WTC11 (cell line): Measurements from ENCODE around the gene SMARCD2. TPM values are rescaled to one million over a fixed set of nuclear protein-coding genes. Genes with fewer than 3 reads are reported as not detected.

Experiments used
- ATAC-seq: fragments of 200-7000 bp; cut with Tn5 transposase; 2 replicates; pipeline ENCODE4 v1.10.0; 2021; ENCODE audit warnings: mild to moderate bottlenecking, moderate library complexity
- CTCF ChIA-PET: fragments of 300-600 bp; sonication (Branson Sonifier 250); formaldehyde crosslinking; loops from one replicate; lab custom pipeline; 2021; ENCODE audit warnings: antibody characterized with exemption; lab: Charles Lee
- POLR2A ChIA-PET: fragments of 350-600 bp; sonication (Branson Sonifier 250); formaldehyde crosslinking; loops from one replicate; lab custom pipeline; 2021; ENCODE audit warnings: antibody characterized with exemption; lab: Charles Lee
- DNase-seq: peaks from one replicate; pipeline ENCODE4 v3.0.0; 2021; ENCODE audit warnings: low spot score
- H3K27ac Mint-ChIP-seq: 2 replicates; pipeline ENCODE4 v1.8.0; 2021; ENCODE audit warnings: mixed read lengths
- H3K27me3 Mint-ChIP-seq: 2 replicates; pipeline ENCODE4 v1.8.0; 2021; ENCODE audit warnings: low read depth, mild to moderate bottlenecking, moderate library complexity, mixed read lengths
- H3K36me3 Mint-ChIP-seq: 2 replicates; pipeline ENCODE4 v1.8.0; 2021; ENCODE audit warnings: mixed read lengths
- H3K4me1 Mint-ChIP-seq: 2 replicates; pipeline ENCODE4 v1.8.0; 2022; ENCODE audit warnings: mixed read lengths
- H3K4me3 Mint-ChIP-seq: 2 replicates; pipeline ENCODE4 v1.8.0; 2021; ENCODE audit warnings: mild to moderate bottlenecking, moderate library complexity, mixed read lengths
- H3K9me3 Mint-ChIP-seq: 2 replicates; pipeline ENCODE4 v1.8.0; 2021; ENCODE audit warnings: mixed read lengths
- GRHL2 ChIP-seq: fragments of 250-450 bp; sonication (Bioruptor Pico); IDR thresholded peaks from 2 replicates; pipeline ENCODE4 v1.8.0; 2022; ENCODE audit warnings: mild to moderate bottlenecking, moderate library complexity; ENCODE audit not compliant: insufficient replicate concordance, severe bottlenecking
- NR2C2 ChIP-seq: sonication (generic); formaldehyde crosslinking; IDR thresholded peaks from 2 replicates; pipeline ENCODE4 v1.8.0; 2022; ENCODE audit warnings: mild to moderate bottlenecking, missing genetic modification reagents
- TEAD4 ChIP-seq: sonication (generic); formaldehyde crosslinking; IDR thresholded peaks from 2 replicates; pipeline ENCODE4 v1.8.0; 2022; ENCODE audit warnings: mild to moderate bottlenecking, missing genetic modification reagents
- ZBTB21 ChIP-seq: sonication (generic); formaldehyde crosslinking; IDR thresholded peaks from 2 replicates; pipeline ENCODE4 v1.8.1; 2023; ENCODE audit warnings: mild to moderate bottlenecking, missing genetic modification reagents, borderline replicate concordance
- total RNA-seq: library from RNA; stranded (reverse); gene quantifications from 3 replicates; pipeline ENCODE4 v1.2.3, GENCODE V29; 2021
- TF ChIP-seq, protein P1 (sequence below): sonication (generic); formaldehyde crosslinking; IDR thresholded peaks from 2 replicates; pipeline ENCODE4 v1.8.0; 2022; ENCODE audit warnings: missing genetic modification reagents
- TF ChIP-seq, protein P2 (sequence below): sonication (generic); formaldehyde crosslinking; IDR thresholded peaks from 2 replicates; pipeline ENCODE4 v1.8.1; 2023; ENCODE audit warnings: mild to moderate bottlenecking, missing genetic modification reagents, moderate library complexity
- TF ChIP-seq, protein P3 (sequence below): fragments of 250-450 bp; sonication (Bioruptor Pico); IDR thresholded peaks from 2 replicates; pipeline ENCODE4 v1.9.0; 2021; ENCODE audit warnings: mild to moderate bottlenecking, borderline replicate concordance
- TF ChIP-seq, protein P4 (sequence below): sonication (generic); formaldehyde crosslinking; IDR thresholded peaks from 2 replicates; pipeline ENCODE4 v1.8.0; 2022; ENCODE audit warnings: mild to moderate bottlenecking, missing genetic modification reagents
- TF ChIP-seq, protein P5 (sequence below): sonication (generic); formaldehyde crosslinking; IDR thresholded peaks from 2 replicates; pipeline ENCODE4 v1.8.0; 2023; ENCODE audit warnings: missing genetic modification reagents
- TF ChIP-seq, protein P6 (sequence below): fragments of 250-450 bp; sonication (Bioruptor Pico); conservative IDR thresholded peaks from 2 replicates; pipeline ENCODE4 v1.9.0; 2021; ENCODE audit warnings: mild to moderate bottlenecking
- TF ChIP-seq, protein P7 (sequence below): sonication (generic); formaldehyde crosslinking; conservative IDR thresholded peaks from 2 replicates; pipeline ENCODE4 v1.8.1; 2022; ENCODE audit warnings: mild to moderate bottlenecking, missing genetic modification reagents
- TF ChIP-seq, protein P8 (sequence below): sonication (generic); formaldehyde crosslinking; IDR thresholded peaks from 2 replicates; pipeline ENCODE4 v1.8.0; 2023; ENCODE audit warnings: mild to moderate bottlenecking, missing genetic modification reagents

Gene SMARCD2
- total RNA-seq, 1 experiment from 2014 or later: 106 TPM

DNA sequence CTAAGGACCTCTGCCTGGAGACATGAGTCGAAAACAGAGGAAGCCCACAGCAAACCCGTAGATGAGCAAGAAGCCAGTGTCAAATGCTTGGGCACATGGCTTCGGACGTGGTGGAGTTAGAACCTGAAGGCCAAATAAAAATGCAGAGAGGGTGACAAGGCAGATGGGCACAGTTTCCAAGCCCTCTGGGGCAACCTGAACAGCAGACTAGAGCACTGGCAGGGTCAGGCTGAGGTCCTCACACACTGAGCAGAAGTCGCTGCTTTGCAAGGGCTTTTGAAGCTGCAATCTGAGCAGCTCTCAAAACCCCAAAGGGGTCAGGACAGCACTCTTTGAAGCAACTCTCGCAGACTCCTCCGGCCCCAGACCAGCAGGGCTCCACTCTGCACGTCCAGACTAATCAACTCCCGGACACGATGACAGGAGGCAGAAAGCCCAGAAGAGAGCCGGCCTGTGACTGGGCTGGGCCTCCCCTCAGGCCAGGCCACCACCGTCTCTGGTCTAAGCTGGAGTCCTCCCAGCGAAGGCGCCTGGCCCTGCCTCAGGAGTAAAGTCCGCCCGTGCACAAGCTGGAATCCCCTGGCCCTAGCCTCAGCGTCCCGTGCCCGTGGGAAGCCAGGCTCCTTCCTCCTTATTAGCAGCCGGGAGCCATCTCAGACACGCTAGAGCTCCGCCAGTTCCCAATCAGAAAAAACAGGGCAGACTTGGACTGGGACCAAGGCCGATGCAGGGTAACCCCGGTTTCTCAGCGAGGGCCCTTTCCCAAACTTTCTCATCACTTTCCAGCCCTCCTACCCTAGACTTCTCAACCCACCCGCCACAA lies 924 bp downstream of the SMARCD2 start (continued):
- TF ChIP-seq, protein P1, sequence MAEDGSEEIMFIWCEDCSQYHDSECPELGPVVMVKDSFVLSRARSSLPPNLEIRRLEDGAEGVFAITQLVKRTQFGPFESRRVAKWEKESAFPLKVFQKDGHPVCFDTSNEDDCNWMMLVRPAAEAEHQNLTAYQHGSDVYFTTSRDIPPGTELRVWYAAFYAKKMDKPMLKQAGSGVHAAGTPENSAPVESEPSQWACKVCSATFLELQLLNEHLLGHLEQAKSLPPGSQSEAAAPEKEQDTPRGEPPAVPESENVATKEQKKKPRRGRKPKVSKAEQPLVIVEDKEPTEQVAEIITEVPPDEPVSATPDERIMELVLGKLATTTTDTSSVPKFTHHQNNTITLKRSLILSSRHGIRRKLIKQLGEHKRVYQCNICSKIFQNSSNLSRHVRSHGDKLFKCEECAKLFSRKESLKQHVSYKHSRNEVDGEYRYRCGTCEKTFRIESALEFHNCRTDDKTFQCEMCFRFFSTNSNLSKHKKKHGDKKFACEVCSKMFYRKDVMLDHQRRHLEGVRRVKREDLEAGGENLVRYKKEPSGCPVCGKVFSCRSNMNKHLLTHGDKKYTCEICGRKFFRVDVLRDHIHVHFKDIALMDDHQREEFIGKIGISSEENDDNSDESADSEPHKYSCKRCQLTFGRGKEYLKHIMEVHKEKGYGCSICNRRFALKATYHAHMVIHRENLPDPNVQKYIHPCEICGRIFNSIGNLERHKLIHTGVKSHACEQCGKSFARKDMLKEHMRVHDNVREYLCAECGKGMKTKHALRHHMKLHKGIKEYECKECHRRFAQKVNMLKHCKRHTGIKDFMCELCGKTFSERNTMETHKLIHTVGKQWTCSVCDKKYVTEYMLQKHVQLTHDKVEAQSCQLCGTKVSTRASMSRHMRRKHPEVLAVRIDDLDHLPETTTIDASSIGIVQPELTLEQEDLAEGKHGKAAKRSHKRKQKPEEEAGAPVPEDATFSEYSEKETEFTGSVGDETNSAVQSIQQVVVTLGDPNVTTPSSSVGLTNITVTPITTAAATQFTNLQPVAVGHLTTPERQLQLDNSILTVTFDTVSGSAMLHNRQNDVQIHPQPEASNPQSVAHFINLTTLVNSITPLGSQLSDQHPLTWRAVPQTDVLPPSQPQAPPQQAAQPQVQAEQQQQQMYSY: no peak
- TF ChIP-seq, protein P2, sequence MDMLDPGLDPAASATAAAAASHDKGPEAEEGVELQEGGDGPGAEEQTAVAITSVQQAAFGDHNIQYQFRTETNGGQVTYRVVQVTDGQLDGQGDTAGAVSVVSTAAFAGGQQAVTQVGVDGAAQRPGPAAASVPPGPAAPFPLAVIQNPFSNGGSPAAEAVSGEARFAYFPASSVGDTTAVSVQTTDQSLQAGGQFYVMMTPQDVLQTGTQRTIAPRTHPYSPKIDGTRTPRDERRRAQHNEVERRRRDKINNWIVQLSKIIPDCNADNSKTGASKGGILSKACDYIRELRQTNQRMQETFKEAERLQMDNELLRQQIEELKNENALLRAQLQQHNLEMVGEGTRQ (CRISPR knock-in tag): no peak
- TF ChIP-seq, protein P3, sequence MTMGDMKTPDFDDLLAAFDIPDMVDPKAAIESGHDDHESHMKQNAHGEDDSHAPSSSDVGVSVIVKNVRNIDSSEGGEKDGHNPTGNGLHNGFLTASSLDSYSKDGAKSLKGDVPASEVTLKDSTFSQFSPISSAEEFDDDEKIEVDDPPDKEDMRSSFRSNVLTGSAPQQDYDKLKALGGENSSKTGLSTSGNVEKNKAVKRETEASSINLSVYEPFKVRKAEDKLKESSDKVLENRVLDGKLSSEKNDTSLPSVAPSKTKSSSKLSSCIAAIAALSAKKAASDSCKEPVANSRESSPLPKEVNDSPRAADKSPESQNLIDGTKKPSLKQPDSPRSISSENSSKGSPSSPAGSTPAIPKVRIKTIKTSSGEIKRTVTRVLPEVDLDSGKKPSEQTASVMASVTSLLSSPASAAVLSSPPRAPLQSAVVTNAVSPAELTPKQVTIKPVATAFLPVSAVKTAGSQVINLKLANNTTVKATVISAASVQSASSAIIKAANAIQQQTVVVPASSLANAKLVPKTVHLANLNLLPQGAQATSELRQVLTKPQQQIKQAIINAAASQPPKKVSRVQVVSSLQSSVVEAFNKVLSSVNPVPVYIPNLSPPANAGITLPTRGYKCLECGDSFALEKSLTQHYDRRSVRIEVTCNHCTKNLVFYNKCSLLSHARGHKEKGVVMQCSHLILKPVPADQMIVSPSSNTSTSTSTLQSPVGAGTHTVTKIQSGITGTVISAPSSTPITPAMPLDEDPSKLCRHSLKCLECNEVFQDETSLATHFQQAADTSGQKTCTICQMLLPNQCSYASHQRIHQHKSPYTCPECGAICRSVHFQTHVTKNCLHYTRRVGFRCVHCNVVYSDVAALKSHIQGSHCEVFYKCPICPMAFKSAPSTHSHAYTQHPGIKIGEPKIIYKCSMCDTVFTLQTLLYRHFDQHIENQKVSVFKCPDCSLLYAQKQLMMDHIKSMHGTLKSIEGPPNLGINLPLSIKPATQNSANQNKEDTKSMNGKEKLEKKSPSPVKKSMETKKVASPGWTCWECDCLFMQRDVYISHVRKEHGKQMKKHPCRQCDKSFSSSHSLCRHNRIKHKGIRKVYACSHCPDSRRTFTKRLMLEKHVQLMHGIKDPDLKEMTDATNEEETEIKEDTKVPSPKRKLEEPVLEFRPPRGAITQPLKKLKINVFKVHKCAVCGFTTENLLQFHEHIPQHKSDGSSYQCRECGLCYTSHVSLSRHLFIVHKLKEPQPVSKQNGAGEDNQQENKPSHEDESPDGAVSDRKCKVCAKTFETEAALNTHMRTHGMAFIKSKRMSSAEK (CRISPR knock-in tag): no peak
- TF ChIP-seq, protein P4, sequence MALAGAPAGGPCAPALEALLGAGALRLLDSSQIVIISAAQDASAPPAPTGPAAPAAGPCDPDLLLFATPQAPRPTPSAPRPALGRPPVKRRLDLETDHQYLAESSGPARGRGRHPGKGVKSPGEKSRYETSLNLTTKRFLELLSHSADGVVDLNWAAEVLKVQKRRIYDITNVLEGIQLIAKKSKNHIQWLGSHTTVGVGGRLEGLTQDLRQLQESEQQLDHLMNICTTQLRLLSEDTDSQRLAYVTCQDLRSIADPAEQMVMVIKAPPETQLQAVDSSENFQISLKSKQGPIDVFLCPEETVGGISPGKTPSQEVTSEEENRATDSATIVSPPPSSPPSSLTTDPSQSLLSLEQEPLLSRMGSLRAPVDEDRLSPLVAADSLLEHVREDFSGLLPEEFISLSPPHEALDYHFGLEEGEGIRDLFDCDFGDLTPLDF: no peak
- no peak for TF ChIP-seq TEAD4 (CRISPR knock-in tag)
- TF ChIP-seq NR2C2 (CRISPR knock-in tag): no peak
- TF ChIP-seq, protein P5, sequence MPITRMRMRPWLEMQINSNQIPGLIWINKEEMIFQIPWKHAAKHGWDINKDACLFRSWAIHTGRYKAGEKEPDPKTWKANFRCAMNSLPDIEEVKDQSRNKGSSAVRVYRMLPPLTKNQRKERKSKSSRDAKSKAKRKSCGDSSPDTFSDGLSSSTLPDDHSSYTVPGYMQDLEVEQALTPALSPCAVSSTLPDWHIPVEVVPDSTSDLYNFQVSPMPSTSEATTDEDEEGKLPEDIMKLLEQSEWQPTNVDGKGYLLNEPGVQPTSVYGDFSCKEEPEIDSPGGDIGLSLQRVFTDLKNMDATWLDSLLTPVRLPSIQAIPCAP (CRISPR knock-in tag): no peak

DNA sequence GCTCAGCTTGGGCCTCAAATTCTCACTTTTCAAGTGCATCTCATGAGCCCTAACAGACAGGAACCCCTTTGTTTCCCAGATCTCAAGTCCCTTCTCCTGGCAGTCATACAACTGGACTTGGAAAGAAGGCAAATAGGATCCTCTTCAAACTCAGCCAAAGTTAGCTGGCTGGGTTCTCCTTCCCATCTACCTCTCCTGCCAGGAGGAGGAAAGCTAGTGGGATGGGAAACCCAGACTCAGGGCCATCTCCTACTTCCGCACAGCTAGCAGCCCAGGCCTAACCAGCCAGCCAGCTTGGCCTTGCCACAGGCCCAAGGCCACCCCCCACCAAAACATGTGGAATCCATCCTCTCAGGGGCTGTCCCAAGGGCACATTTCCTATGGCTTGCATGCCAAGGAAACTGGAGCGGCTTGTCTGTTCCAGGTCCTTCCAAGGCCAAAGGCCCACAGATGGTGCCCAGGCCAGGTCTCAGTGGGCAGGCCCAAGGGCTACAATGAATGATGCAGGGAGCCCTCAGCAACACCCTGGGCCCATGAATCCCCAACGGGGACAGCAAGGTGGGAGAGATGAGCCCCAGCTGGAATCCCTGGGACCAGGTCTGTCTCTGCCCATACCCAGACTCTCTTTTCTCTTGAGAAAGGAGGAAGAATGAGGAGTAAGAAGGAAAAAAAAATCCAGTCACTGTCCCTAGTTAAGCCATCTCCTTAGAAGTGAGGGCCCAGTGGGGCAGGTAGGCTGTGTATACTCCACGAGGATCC lies 1.7 kb downstream of the SMARCD2 start:
- H3K27ac Mint-ChIP-seq: peak overlapping the region; percentile 76
- ChIA-PET CTCF (interaction anchor here (0.9 to 3.3 kb wide), 4 partner anchors 8 to 185 kb away, joined by 3 to 16 read pairs (median 8); partner anchors contain the start of genes FTSJ3 and PSMC5), POLR2A (interaction anchor here (0.6 to 0.7 kb wide), 2 partner anchors 96 to 134 kb away, joined by 5 read pairs; no protein-coding TSS in a partner anchor)
- ATAC-seq: no peak
- peak overlapping the region; percentile 95 for H3K4me3 Mint-ChIP-seq
- H3K9me3 Mint-ChIP-seq: no peaks in the 10 kb centered on the region
- peaks cover 10% of the 10 kb centered on the region for H3K36me3 Mint-ChIP-seq
- peaks cover 37% of the 10 kb centered on the region for H3K4me1 Mint-ChIP-seq
- no peak for DNase-seq
- H3K27me3 Mint-ChIP-seq: peaks cover 9% of the 10 kb centered on the region
- no peak for TF ChIP-seq GRHL2 (CRISPR knock-in tag)
- TF ChIP-seq, protein P6, sequence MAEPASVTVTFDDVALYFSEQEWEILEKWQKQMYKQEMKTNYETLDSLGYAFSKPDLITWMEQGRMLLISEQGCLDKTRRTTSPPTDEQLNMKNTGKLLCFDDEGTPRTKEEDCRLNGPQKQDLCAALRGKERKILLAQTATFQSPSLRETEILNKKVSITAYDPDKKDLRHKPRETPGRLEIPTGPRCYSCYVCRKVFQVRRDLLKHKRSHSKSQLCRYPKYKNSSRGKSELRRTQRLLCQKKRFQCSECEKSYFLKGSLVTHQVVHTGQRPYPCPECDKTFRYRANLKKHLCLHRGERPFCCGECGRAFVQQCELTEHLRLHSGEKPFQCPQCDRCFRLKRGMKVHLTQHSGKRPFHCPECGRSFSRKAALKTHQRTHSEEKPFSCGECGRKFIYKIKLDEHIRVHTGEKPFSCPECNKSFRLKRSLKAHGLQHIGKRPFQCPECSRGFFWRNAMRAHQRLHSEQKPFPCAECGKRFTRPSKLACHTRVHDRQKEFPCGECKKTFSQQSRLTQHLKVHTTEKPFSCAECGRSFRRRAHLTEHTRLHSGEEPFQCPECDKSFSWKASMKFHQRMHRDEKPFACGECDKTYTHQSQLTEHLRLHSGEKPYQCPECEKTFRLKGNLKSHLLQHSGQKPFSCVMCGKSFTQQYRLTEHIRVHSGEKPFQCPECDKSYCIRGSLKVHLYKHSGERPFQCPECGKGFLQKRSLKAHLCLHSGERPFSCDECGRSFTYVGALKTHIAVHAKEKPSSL (CRISPR knock-in tag): no peak
- TF ChIP-seq ZBTB21 (CRISPR knock-in tag): no peak
- TF ChIP-seq, protein P7, sequence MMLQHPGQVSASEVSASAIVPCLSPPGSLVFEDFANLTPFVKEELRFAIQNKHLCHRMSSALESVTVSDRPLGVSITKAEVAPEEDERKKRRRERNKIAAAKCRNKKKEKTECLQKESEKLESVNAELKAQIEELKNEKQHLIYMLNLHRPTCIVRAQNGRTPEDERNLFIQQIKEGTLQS: no peak
- TF ChIP-seq, protein P8, sequence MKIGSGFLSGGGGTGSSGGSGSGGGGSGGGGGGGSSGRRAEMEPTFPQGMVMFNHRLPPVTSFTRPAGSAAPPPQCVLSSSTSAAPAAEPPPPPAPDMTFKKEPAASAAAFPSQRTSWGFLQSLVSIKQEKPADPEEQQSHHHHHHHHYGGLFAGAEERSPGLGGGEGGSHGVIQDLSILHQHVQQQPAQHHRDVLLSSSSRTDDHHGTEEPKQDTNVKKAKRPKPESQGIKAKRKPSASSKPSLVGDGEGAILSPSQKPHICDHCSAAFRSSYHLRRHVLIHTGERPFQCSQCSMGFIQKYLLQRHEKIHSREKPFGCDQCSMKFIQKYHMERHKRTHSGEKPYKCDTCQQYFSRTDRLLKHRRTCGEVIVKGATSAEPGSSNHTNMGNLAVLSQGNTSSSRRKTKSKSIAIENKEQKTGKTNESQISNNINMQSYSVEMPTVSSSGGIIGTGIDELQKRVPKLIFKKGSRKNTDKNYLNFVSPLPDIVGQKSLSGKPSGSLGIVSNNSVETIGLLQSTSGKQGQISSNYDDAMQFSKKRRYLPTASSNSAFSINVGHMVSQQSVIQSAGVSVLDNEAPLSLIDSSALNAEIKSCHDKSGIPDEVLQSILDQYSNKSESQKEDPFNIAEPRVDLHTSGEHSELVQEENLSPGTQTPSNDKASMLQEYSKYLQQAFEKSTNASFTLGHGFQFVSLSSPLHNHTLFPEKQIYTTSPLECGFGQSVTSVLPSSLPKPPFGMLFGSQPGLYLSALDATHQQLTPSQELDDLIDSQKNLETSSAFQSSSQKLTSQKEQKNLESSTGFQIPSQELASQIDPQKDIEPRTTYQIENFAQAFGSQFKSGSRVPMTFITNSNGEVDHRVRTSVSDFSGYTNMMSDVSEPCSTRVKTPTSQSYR (CRISPR knock-in tag): no peak
